NCI-H1092 treated with DMSO at 0.1 percent for 48 hours (cell line): ENCODE data around the gene SPATA31C2.
"Not testable (repeated sequence)": the region's sequence is repeated elsewhere in the genome, so short reads cannot be mapped to it uniquely, and the experiment has no call there.

Experiments used
- DNase-seq: peaks from one replicate; lab custom pipeline; 2025; lab: John Stamatoyannopoulos, UW

The SPATA31C2 gene

DNA sequence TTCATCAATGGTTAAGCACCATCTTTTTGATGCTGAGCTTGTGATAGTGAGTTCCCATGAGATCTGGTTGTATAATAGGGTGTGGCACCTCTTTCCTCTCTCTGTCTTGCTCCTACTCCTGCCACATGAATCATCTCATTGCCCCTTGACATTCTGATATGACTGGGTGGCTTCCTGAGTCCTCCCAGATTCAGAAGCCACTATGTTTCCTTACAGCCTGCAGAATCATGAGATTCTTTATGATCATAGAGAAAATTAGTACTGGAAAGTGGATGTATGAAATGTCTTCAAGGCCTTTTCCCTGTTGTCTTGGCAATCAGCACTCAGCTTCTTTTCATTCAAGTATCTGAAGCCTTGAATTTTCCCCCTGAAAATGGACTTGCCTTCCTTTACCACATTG is 14.9 kb downstream of the SPATA31C2 start:
- not testable (repeated sequence) for DNase-seq

DNA sequence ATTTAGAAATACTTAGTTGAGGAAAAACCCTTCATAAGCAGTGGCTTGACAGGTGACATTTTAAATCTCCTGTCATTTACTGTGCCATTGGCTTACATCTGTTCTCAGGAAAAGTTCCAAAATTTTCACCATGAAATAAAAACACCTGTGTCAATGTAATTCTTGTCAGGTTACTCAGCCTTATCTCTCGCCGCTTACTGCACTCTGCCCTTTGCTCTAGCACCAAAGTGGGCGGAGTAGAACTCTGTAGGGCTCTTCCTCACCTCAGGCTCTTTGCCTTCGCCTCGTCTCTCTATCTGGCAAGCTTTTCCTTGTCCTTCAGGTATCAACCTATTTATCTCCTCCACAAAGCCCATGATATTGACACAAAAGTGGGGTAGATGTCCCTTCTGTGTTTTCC is 20.2 kb downstream of the SPATA31C2 start:
- DNase-seq = not testable (repeated sequence)

DNA sequence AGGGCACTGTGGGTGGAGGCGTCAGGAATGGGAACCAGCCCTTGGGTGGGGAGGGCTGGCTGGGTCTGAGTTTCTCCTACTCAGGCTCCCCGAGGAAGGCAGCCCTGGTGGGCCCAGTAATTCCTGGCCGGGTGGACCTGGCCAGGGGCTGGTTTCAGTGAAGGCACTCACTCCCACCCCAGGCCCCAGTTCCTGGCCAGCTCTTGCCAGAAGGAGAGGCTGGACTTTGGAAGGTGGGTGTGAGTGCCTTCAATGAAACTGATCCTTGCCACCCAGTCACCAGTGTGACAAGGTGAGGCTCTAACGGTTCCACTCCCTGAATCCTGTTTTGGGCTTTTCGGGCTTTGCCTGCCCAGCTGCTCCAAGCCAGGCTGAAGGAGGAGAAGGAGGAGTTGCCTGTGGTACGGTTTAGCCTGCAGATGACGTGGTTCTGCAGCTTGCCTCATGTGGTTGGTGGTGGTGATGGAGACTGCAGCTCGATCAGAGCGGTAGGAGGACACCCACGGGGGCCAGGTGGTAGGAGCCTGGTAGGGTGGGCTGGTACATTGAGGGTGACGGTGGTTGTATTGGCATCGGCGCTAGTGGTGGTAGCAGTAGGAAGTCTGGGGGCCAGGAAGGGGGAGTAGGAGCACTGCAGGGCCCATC is 23.2 kb downstream of the SPATA31C2 start:
- not testable (repeated sequence) for DNase-seq

DNA sequence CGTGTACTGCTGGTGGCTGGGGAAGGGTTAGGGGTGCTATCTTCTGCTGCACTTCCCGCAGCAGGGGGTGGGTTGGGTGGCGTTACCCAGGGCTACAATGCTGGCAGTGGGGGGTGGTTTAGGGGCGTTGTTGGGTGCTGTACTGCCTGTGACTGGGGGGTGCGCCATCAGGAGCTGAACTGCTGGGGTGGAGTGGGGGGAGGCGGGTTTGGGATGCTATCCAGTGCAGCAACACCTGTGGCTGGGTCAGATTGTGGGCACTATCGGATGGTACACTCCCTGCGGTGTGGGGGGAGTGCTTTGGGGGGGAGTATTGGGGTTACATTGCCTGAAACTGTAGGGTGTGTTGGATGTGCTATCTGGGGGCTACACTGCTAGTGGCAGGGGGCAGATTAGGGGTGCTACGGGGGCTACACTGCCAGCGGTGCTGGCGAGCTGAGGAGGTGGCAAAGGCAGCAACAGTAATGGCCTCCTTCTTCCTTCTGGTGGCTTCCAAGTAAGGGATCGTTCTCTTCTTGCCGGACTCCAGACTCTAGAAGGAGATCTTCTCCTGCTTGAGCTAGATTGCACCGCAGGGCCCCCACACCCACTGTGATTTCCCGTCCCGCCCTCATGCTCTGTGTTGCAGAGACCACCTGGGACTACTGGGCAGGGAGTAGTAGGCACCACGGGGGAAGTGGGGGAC is 23.9 kb downstream of the SPATA31C2 start:
- DNase-seq = not testable (repeated sequence)

DNA sequence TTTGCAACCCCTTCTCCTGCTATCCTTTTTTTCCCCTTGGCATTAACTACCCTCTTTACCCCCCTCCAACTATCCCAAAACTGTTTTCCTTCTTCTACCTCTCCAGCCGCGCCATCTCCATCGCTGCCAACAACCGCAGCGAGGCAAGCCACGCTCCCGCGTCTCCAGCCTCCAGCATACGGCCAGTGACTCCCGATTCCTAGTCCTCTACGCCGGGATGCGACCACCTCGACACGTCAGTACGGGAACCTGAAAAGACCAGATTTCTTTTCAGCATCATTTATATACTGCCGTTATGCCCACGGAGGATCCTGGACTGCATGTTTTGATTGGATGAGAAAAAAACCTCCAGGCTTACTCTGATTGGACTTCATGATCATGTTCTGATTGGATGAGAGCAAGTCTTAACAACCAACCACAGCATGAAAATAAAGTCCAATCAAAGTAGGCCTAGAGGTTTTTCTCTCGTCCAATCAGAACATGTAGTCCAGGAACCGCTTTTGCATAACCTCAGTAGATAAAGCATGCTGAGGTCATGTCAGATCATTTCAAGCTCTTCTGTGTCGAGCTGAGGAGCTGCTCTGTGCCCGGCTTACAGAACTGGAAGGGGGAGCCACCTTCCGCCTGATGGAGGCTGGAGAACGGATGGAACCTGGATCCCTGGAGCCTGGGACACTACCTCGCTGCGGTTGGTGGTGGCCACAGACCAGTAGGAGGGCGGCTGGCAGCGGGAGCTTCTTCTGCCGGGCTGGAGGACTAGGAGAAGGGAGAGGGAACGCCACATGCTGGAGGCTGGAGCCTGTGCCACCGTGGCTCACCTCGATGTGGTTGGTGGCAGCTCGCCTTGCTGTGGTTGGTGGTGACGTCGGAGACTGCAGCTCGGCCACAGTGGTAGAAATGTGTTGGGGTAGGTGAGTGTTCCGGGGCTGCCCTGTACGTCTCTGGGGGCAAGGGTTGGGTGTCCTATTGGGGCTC is 24.8 kb downstream of the SPATA31C2 start:
- DNase-seq = not testable (repeated sequence)

DNA sequence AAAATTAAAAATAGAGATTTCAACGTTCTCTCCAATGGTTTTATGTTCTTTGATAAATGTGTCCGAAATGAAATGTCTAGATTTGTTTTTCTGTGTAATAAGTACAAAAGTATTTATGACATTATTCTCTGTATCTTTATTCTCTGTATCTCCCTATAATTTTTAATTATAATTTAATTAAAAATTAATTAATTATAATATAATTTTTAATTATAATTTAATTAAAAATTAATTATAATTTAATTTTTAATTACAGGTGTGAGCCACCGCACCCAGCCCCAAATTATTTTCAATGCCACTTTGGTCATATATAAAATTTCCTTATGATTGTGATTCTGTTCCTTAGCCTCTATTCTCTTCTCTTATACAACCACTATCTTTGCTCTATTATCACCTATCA is 28.2 kb downstream of the SPATA31C2 start:
- DNase-seq = no peak

DNA sequence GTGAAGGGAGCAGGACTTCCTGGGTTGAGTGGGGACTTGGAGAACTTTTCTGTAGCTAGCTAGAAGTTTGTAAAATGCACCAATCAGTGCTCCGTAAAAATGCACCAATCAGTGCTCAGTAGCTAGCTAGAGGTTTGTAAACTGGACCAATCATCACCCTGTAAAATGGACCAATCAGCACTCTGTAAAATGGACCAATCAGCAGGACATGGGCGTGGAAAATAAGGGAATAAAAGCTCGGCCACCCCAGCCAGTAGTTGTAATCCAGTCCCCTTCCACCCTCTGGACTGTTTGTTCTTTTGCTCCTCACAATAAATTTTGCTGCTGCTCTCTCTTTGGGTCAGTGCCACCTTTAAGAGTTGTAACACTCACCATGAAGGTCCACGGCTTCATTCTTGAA is 29.5 kb downstream of the SPATA31C2 start:
- no peak for DNase-seq

DNA sequence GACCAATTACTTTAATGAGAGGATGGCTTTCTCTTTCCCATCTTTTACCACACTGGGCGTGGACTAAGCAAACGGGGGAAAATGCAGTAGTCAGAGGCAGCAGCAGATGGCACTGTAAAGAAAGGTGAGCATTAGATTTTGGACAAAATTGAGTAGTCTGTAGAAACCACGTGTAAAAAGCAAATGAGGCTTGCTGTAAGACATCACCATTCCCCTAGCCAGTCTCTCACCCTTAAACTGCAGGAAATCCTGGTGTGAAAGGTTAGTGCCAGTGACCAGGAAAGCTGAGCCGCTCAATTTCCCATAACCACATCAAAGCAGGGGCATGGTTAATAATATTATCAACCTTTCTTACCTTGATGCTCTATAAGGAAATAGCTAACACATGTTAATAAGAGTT is 31.8 kb downstream of the SPATA31C2 start:
- DNase-seq = peak; percentile 5

DNA sequence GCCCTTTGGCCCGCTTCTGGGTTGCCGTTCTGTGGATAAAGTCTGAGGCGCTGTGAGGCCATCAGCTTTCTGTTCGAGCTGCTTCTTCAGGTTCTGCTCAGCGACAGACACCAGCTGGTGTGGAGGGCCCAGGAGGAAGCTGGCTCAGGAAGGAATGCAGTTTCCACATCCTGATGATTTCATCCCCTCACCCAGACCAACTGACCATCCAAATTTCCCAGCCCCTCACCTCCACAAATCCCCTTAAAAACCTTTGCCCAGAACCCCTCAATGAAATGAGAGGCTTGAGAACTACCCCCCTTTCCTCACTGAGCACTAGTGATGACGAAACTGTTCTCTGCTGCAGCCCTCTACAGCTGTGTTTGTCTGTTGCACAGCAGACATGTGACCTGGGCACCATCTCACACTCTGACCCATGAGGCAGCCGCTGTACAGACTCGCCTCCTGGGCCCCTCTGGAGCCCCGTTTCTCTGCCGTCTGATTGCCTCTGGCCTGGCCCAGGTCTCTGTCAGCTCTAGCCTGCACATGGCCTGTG is 45.4 kb downstream of the SPATA31C2 start:
- no peak for DNase-seq

DNA sequence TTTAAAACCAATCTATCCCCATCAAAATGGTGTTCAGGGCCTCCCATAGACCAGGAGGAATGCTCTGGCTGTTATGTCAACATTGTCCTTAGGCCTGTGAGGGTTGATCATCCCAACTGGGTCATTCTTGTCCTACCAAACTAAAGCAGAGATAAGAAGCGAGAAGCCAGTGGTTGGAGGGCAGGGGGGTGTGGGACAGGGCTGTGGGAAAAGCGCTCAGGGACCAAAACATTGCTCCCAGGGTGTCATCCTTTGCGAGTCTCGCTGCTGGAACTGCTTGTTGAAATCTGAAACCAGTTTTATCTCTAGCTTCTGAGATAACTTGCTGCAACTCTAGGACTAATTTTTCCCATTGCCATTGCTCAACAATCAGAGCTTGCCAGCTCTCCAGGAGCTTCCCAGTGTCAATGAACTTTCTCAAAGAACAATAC is 48.1 kb downstream of the SPATA31C2 start:
- no peak for DNase-seq

DNA sequence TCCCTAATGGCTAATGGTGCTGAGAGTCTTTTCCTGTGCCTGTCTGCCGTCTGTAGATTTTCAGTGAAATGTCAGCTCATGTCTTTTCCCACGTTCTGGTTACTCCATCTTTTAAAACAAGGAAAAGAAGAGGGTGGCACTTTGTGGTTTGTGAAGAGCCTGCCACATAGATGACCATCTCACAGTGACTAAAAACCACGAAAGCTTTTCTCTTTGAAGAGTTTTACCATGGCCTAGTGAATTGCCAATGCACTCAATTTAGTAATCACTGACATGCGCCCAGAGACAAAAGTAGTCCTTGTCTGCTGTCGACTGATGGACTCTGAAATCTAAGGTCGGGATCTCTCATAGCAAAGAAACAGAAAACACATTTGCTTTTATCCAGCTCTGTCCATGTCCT is 50.4 kb downstream of the SPATA31C2 start:
- no peak for DNase-seq

DNA sequence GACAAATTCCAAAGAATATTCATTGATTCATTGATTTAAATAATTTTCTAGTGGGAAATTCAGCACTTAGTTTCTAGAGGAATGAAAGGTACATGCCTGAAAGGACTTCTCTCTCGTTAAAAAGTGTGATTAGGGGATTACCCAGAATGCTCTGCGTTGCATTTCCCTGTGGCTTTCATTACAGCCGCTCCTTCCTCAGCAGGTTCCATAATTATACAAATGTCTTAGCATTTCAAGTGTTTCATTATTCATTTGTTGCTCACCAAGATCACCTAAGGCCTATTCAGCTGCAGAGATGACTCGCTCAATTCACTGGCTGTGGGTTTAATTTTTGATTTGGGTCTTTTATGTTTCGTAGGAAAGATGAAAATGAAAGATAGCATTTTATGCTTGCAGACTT is 52.8 kb downstream of the SPATA31C2 start:
- no peak for DNase-seq

DNA sequence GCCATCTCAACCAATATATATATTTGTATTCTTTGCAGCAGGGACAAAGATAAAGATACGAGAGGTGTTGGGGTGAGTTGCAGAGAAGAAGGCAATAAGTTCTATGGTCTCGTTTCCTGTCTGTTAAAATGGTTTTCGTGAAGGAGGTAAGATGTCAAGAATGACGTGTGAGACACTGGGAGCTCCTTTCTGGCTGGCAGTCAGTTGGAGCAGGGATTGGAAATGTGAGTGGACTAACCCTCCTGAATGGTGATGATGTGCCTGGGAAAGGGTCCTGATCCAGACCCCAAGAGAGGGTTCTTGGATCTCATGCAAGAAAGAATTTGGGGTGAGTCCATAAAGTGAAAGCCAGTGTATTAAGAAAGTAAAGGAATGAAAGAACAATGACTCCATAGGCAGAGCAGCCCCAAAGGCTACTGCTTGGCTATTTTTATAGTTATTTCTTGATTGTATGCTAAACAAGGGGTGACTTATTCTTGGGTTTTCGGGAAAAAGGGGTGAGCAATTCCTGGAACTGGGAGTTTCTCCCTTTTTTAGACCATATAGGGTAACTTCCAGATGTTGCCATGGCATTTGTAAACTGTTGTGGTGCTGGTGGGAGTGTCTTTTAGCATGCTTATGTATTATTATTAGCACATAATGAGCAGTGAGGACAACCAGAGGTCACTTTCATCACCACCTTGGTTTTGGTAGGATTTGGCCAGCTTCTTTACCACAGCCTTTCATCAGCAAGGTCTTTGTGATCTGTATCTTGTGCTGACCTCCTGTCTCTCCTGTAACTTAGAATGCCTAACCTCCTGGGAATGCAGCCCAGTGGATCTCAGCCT is 53.7 kb downstream of the SPATA31C2 start:
- no peak for DNase-seq
